Nucleus accumbens (tissue), 56 donors: Measurements from ENCODE around the gene NFE2.

Experiments
- DNase-seq, 56 donors: peaks; one replicate each; lab custom pipeline; 2025; lab: John Stamatoyannopoulos, UW

NFE2 gene

GRCh38 chr12:54259194-54260011 lies 41.4 kb downstream of the NFE2 start:
- peak; percentile 9 to 90 (median 78) for DNase-seq

GRCh38 chr12:54258201-54258681 lies 42.6 kb downstream of the NFE2 start:
- DNase-seq: no peak

DNA sequence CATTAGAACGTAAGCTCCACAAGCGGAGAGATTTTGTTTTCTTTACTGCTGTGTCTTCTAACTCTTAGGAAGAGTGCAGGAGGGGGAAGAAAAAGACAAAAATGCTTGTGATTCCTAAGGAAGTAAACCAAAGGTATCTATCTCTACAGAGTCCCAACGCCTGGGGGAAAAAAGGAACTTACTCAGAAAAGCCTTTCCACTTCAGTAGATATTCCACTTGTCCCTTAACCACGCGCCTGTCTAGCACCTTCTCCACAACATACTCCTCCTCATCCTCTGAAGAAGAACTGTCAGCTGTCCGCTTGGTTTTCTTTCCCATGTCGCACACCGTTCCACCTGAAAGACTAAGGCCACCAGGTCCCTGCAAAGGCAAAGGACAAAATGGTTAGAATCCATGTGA lies 43.5 kb downstream of the NFE2 start:
- no peak for DNase-seq

- no peak for DNase-seq
Observed at GRCh38 chr12:54253240-54253639, 47.6 kb downstream of the NFE2 start.

- DNase-seq: no peak
Observed at GRCh38 chr12:54251667-54252284, 49.0 kb downstream of the NFE2 start.

DNA sequence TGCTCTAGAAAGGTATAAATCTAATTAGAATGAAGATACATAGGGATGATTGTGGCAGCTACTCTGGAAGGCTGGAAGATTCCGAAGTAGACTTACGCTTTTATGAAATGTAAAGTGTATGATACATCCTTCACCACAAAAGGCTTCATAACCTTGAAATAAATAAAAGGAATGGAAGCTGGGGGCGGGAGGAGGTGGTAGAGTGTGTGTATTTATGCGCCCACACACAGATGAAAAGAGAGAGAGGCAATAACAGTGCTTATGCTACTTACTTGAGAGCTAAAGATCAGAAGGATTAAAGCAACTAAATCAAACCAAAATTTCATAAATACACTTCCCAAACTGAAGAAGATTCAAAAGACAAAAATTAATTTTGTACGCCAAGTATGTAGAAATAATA lies 51.3 kb downstream of the NFE2 start:
- peak in 3 of 56 donors; percentile 6 to 34 (median 28) for DNase-seq

DNA sequence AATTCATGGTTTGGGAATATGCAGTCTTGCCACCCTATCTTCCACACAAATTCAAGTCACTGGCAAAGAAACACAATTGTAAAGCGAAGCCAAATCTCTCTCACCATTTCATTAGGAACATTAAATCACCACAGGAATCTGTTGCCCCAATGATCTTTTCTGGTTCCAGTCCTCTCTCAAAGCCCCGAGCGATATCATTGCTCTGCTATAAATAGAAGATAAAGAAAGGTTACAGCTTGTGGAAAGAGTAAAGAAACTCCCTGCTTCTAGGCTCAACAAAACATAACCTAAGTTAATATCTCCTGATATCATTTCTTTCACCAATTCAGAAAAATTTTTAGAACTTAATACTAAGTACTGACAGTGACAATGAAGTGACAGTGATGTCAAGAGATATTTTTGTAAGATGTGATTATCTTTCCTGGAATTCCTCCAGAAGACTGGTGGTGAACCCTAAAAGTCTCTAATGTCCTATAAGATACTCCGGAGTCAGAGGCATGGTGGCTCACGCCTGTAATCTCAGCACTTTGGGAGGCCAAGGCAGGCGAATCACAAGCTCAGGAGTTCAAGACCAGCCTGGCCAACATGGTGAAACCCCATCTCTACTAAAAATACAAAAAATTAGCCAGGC lies 54.7 kb downstream of the NFE2 start:
- no peak for DNase-seq
